ENCODE measurements around the gene ATOX1.
"Not testable (repeated sequence)": the region's sequence is repeated elsewhere in the genome, so short reads cannot be mapped to it uniquely, and the experiment has no call there.

The ATOX1 gene

GRCh38 chr5:151733358-151734063, 24.9 kb downstream of the ATOX1 start:
- DNase-seq = no peak

- no peak for DNase-seq
Measured at GRCh38 chr5:151730381-151730780, 28.1 kb downstream of the ATOX1 start.

- DNase-seq = not testable (repeated sequence)
Measured at GRCh38 chr5:151729597-151729996, 28.8 kb downstream of the ATOX1 start.

- DNase-seq = no peak
Measured at GRCh38 chr5:151724360-151724759, 34.1 kb downstream of the ATOX1 start.

GRCh38 chr5:151722546-151722945, 35.9 kb downstream of the ATOX1 start:
- no peak for DNase-seq

GRCh38 chr5:151721812-151722391, 36.5 kb downstream of the ATOX1 start:
- DNase-seq = no peak

GRCh38 chr5:151721087-151721646, 37.3 kb downstream of the ATOX1 start:
- peak; percentile 27 for DNase-seq

GRCh38 chr5:151720215-151720614, 38.2 kb downstream of the ATOX1 start:
- DNase-seq = peak; percentile 24

GRCh38 chr5:151719228-151720000, 39.0 kb downstream of the ATOX1 start:
- DNase-seq = peak; percentile 68

- no peak for DNase-seq
Measured at GRCh38 chr5:151718646-151719045, 39.8 kb downstream of the ATOX1 start.

- no peak for DNase-seq
Measured at GRCh38 chr5:151718153-151718552, 40.3 kb downstream of the ATOX1 start.

GRCh38 chr5:151717416-151717815, 41.0 kb downstream of the ATOX1 start:
- no peak for DNase-seq

- no peak for DNase-seq
Measured at GRCh38 chr5:151709109-151709735, 49.2 kb downstream of the ATOX1 start.

- DNase-seq = no peak
Measured at GRCh38 chr5:151708126-151708525, 50.3 kb downstream of the ATOX1 start.

- no peak for DNase-seq
Measured at GRCh38 chr5:151707567-151707966, 50.9 kb downstream of the ATOX1 start.

- DNase-seq = no peak
Measured at GRCh38 chr5:151706906-151707305, 51.5 kb downstream of the ATOX1 start.

- DNase-seq = no peak
Measured at GRCh38 chr5:151703780-151704179, 54.7 kb downstream of the ATOX1 start.

GRCh38 chr5:151703227-151703626, 55.2 kb downstream of the ATOX1 start:
- no peak for DNase-seq

- DNase-seq = no peak
Measured at GRCh38 chr5:151700820-151701219, 57.6 kb downstream of the ATOX1 start.

GRCh38 chr5:151700296-151700695, 58.1 kb downstream of the ATOX1 start:
- no peak for DNase-seq

GRCh38 chr5:151699071-151699901, 59.1 kb downstream of the ATOX1 start:
- DNase-seq = no peak

- DNase-seq = not testable (repeated sequence)
Measured at GRCh38 chr5:151698081-151698480, 60.4 kb downstream of the ATOX1 start.
